ENCODE measurements around the gene ARL2.

ARL2 gene

GRCh38 chr11:65059959-65060824 is 46.2 kb downstream of the ARL2 start:
- no peak overlapping the region for H2AFZ ChIP-seq (ENCODE audit: low read depth, low read length)
- H3K27me3 ChIP-seq (ENCODE audit: insufficient read depth, low read length): no peaks in the 10 kb centered on the region
- H3K36me3 ChIP-seq (ENCODE audit: insufficient read depth, low read length): no peaks in the 10 kb centered on the region
- no peaks in the 10 kb centered on the region for H3K4me1 ChIP-seq (ENCODE audit: insufficient read depth, low read length)
- H3K4me3 ChIP-seq (ENCODE audit: low read length): no peak overlapping the region
- no peaks in the 10 kb centered on the region for H3K9me3 ChIP-seq (ENCODE audit: low read length)

GRCh38 chr11:65060913-65061408 is 47.0 kb downstream of the ARL2 start:
- H3K4me1 ChIP-seq (ENCODE audit: insufficient read depth, low read length): no peaks in the 10 kb centered on the region
- H3K27me3 ChIP-seq (ENCODE audit: insufficient read depth, low read length): no peaks in the 10 kb centered on the region
- H3K4me3 ChIP-seq (ENCODE audit: low read length): no peak overlapping the region
- H3K36me3 ChIP-seq (ENCODE audit: insufficient read depth, low read length): no peaks in the 10 kb centered on the region
- no peaks in the 10 kb centered on the region for H3K9me3 ChIP-seq (ENCODE audit: low read length)
- H2AFZ ChIP-seq (ENCODE audit: low read depth, low read length): no peak overlapping the region

DNA sequence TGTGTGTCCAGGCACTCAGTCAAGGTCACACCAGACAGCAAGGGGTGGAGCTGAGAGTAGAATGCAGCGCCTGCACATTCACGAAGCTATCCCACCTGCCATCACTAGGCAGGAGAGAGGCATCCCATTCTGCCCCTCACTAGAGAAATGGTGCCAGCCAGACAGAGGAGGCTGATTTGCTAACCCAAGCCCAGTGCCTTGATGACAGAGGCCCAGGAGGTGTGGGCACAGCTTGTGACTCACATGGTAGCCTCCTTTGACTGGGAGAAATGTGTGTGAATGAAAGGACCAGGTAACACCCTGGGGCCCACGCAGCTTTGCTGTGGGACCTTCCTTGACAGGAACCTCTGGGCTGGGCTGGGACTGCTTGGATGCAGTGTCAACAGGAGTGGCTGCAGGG is 49.6 kb downstream of the ARL2 start:
- Histone ChIP-seq H2AFZ (ENCODE audit: low read depth, low read length) (no peak overlapping the region), H3K4me3 (ENCODE audit: low read length) (no peak overlapping the region), H3K27me3 (ENCODE audit: insufficient read depth, low read length) (no peaks in the 10 kb centered on the region), H3K4me1 (ENCODE audit: insufficient read depth, low read length) (peaks cover 3% of the 10 kb centered on the region), H3K9me3 (ENCODE audit: low read length) (no peaks in the 10 kb centered on the region), H3K36me3 (ENCODE audit: insufficient read depth, low read length) (no peaks in the 10 kb centered on the region)

DNA sequence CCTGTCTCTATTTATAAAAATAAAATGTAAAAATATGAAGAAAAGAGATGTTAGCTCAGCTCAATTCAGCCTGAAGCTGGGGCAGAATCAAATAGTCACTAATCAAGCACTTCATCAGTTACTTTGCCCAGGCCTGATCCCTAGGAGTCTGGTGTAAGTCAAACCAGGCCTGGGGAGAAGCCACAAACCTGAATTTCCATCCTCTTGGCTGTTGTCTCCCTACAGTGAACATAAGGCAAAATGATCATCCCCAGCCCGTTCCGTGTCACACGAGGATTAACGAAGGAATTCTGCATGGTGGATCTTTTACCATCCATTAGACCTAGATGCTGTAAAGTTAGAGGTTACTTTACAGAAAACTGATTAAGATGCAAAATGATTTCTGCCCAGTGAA is 50.9 kb downstream of the ARL2 start:
- Histone ChIP-seq H3K9me3 (ENCODE audit: low read length) (no peaks in the 10 kb centered on the region), H3K36me3 (ENCODE audit: insufficient read depth, low read length) (no peaks in the 10 kb centered on the region), H2AFZ (ENCODE audit: low read depth, low read length) (no peak overlapping the region), H3K4me1 (ENCODE audit: insufficient read depth, low read length) (peaks cover 3% of the 10 kb centered on the region), H3K27me3 (ENCODE audit: insufficient read depth, low read length) (no peaks in the 10 kb centered on the region), H3K4me3 (ENCODE audit: low read length) (no peak overlapping the region)

- no peak overlapping the region for H3K4me3 ChIP-seq (ENCODE audit: low read length)
- no peak overlapping the region for H2AFZ ChIP-seq (ENCODE audit: low read depth, low read length)
These were observed 51.9 kb downstream of the ARL2 start for GRCh38 chr11:65065851-65066250.

DNA sequence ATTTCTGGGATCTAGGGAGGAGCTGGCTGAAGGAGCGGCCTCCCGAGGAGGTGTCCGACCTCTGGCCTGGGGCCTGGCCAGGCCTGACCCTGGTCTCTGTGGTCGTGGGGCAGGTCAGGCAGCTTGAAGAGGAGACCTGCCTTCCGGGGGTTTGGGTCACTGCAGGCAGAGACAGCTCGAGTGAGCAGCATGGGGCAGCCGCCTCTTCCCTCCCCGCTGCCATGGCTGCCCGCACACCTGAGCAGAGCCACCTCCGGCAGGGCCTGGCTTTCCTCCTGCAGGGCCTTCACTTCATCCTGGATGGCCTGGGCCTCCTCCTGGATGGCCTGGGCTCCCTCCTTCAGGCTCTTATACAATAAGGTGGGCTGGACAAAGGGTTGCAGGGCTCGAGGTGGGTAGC is 52.4 kb downstream of the ARL2 start:
- H3K4me1 ChIP-seq (ENCODE audit: insufficient read depth, low read length): peaks cover 3% of the 10 kb centered on the region
- H3K27me3 ChIP-seq (ENCODE audit: insufficient read depth, low read length): no peaks in the 10 kb centered on the region
- no peaks in the 10 kb centered on the region for H3K36me3 ChIP-seq (ENCODE audit: insufficient read depth, low read length)
- no peak overlapping the region for H2AFZ ChIP-seq (ENCODE audit: low read depth, low read length)
- no peak overlapping the region for H3K4me3 ChIP-seq (ENCODE audit: low read length)
- no peaks in the 10 kb centered on the region for H3K9me3 ChIP-seq (ENCODE audit: low read length)

More at GRCh38 chr11:65065851-65066250, 51.9 kb downstream of the ARL2 start:
- H3K36me3 ChIP-seq (ENCODE audit: insufficient read depth, low read length): no peaks in the 10 kb centered on the region
- H3K27me3 ChIP-seq (ENCODE audit: insufficient read depth, low read length): no peaks in the 10 kb centered on the region
- H3K4me1 ChIP-seq (ENCODE audit: insufficient read depth, low read length): peaks cover 3% of the 10 kb centered on the region
- H3K9me3 ChIP-seq (ENCODE audit: low read length): no peaks in the 10 kb centered on the region

- Histone ChIP-seq H2AFZ (ENCODE audit: low read depth, low read length) (no peak overlapping the region), H3K9me3 (ENCODE audit: low read length) (no peaks in the 10 kb centered on the region), H3K27me3 (ENCODE audit: insufficient read depth, low read length) (no peaks in the 10 kb centered on the region), H3K36me3 (ENCODE audit: insufficient read depth, low read length) (no peaks in the 10 kb centered on the region), H3K4me1 (ENCODE audit: insufficient read depth, low read length) (peaks cover 3% of the 10 kb centered on the region), H3K4me3 (ENCODE audit: low read length) (no peak overlapping the region)
These were observed 52.9 kb downstream of the ARL2 start for GRCh38 chr11:65066805-65067291.

DNA sequence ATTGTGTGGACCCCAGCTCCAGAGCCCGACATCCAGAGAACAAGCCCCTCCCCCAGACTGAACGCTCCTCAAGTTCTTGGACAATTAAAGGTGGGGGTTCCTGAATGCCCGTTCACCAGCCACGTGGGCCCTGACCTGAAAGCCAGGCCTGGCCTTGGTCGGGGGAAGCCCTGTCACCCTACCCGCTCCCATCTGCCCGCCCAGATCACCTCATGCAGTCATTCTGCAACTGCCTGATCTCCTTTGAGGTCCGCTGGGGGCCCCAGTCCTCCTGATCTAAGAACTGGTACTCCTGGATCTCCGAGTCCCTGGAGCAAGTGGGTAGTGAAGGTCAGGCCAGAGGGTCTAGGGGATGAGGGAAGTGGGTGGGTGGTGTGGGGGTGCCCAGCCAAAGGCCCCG is 53.5 kb downstream of the ARL2 start:
- Histone ChIP-seq H2AFZ (ENCODE audit: low read depth, low read length) (no peak overlapping the region), H3K4me3 (ENCODE audit: low read length) (no peak overlapping the region), H3K4me1 (ENCODE audit: insufficient read depth, low read length) (peaks cover 3% of the 10 kb centered on the region), H3K27me3 (ENCODE audit: insufficient read depth, low read length) (no peaks in the 10 kb centered on the region), H3K36me3 (ENCODE audit: insufficient read depth, low read length) (no peaks in the 10 kb centered on the region), H3K9me3 (ENCODE audit: low read length) (no peaks in the 10 kb centered on the region)

DNA sequence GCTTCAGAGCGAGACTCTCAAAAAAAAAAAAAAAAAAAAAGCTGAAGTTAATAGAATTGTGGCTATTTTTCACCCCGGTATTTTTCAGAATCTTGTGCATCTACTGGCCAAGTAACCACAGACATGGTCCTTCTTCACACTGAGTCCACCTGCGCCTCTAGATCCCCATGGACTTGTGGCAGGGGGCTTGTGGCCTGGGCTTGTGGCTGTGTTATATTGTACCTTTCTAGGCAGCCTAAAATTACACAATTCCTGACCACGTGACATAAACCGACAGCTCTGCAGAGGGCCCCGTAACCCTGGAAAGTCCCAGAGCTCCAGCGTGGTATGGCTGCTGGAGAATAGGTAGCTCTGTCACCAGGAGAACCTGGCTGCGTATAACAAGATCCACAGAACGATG is 55.3 kb downstream of the ARL2 start:
- Histone ChIP-seq H2AFZ (ENCODE audit: low read depth, low read length) (no peak overlapping the region), H3K4me3 (ENCODE audit: low read length) (no peak overlapping the region), H3K36me3 (ENCODE audit: insufficient read depth, low read length) (no peaks in the 10 kb centered on the region), H3K9me3 (ENCODE audit: low read length) (no peaks in the 10 kb centered on the region), H3K4me1 (ENCODE audit: insufficient read depth, low read length) (peaks cover 3% of the 10 kb centered on the region), H3K27me3 (ENCODE audit: insufficient read depth, low read length) (no peaks in the 10 kb centered on the region)

Data from neuron (in vitro differentiated cells).